Measurements from ENCODE around the gene KLHL26. TPM values are rescaled to one million over a fixed set of nuclear protein-coding genes. Genes with fewer than 3 reads are reported as not detected.

The KLHL26 gene
- total RNA-seq, 1 experiment from 2014 or later: 8.4 TPM

DNA sequence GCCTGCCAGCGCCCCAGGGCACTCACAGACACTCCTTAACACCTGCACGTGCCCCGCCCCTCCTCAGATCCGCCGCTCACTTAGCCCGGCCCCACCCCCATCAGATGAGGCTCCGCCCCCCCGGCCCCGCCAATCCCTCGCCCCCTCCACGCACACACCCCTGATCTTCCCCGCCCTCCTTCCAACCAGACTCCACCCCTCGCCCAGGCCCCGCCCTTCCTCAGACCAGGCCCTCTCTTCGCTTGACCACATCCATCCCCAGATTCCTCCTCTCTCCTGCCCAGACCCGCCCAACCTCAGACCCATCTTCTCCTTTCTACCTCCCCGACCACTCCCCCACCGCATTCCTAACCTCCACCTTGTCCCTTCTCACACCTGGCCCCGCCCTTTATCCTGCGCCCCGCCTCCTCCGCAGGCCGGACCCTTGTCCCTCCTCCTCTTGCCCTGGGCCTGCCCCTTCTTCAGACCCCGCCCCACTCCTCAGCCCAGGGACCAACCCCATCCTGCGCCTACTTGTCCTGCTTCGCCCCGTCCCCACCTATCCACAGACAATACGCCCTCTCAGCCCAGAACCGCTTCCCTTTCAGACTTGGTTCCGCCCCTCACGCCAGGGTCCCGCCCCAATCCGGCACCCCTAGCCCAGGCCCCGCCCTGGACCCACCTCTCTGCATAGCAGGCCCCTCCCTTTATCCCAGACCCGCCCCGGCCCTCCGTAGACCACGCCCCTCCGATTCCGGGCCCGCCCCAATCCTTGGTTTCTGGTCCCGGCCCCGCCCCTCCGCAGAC, 452 bp upstream of the KLHL26 start:
- H3K27me3 ChIP-seq (ENCODE audit: low read length): no peaks in the 10 kb centered on the region
- BruUV-seq (replicated peaks): no TSS peak
- DNase-seq (peak; percentile 94), ATAC-seq (peak; percentile 90)
- peaks cover 12% of the 10 kb centered on the region for H3K4me1 ChIP-seq (ENCODE audit: insufficient read depth, low read length)
- H3K9me2 ChIP-seq (replicated peaks; ENCODE audit: low read length): no peaks in the 10 kb centered on the region
- no peaks in the 10 kb centered on the region for H3F3A ChIP-seq (ENCODE audit: low read length, unreplicated experiment)
- H4K20me1 ChIP-seq (ENCODE audit: low read length): 0 out of 2 replicates have a peak, but pooled peaks cover 3% of the 10 kb centered on the region
- no peaks in the 10 kb centered on the region for H3K36me3 ChIP-seq (ENCODE audit: low read depth, low read length)
- H3K9ac ChIP-seq (ENCODE audit: low read length): peak overlapping the region; percentile 84; the same call in 1 of the 2 replicates
- peak overlapping the region; percentile 79 for H3K4me3 ChIP-seq (ENCODE audit: low read length)
- H3K4me2 ChIP-seq (ENCODE audit: low read length): peak overlapping the region; percentile 72
- no peaks in the 10 kb centered on the region for H3K9me3 ChIP-seq (ENCODE audit: low read length)
- no peak overlapping the region for H3K27ac ChIP-seq (ENCODE audit: low read length)
- ChIA-PET POLR2A (ENCODE audit: unreplicated experiment) (no interaction called here), CTCF (no interaction called here)
- H3K79me2 ChIP-seq (ENCODE audit: low read length): peaks cover 37% of the 10 kb centered on the region
- TF ChIP-seq EZH2phosphoT487 (IDR thresholded peaks at IDR 0.05; ENCODE audit: borderline replicate concordance, low read length): no peak
- no peak for TF ChIP-seq EZH2 (IDR thresholded peaks at IDR 0.05; ENCODE audit: low read length, unreplicated experiment)
- TF ChIP-seq, protein P1, sequence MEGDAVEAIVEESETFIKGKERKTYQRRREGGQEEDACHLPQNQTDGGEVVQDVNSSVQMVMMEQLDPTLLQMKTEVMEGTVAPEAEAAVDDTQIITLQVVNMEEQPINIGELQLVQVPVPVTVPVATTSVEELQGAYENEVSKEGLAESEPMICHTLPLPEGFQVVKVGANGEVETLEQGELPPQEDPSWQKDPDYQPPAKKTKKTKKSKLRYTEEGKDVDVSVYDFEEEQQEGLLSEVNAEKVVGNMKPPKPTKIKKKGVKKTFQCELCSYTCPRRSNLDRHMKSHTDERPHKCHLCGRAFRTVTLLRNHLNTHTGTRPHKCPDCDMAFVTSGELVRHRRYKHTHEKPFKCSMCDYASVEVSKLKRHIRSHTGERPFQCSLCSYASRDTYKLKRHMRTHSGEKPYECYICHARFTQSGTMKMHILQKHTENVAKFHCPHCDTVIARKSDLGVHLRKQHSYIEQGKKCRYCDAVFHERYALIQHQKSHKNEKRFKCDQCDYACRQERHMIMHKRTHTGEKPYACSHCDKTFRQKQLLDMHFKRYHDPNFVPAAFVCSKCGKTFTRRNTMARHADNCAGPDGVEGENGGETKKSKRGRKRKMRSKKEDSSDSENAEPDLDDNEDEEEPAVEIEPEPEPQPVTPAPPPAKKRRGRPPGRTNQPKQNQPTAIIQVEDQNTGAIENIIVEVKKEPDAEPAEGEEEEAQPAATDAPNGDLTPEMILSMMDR (conservative IDR thresholded peaks at IDR 0.05; ENCODE audit: low read depth, low read length): no peak
- intact Hi-C loops (cut with micrococcal nuclease): loop anchor here (5.0 kb wide), 1 partner anchor 114 kb away; the partner anchor contains the start of gene ELL
- peak overlapping the region; percentile 81 for H2AFZ ChIP-seq (ENCODE audit: low read length)

DNA sequence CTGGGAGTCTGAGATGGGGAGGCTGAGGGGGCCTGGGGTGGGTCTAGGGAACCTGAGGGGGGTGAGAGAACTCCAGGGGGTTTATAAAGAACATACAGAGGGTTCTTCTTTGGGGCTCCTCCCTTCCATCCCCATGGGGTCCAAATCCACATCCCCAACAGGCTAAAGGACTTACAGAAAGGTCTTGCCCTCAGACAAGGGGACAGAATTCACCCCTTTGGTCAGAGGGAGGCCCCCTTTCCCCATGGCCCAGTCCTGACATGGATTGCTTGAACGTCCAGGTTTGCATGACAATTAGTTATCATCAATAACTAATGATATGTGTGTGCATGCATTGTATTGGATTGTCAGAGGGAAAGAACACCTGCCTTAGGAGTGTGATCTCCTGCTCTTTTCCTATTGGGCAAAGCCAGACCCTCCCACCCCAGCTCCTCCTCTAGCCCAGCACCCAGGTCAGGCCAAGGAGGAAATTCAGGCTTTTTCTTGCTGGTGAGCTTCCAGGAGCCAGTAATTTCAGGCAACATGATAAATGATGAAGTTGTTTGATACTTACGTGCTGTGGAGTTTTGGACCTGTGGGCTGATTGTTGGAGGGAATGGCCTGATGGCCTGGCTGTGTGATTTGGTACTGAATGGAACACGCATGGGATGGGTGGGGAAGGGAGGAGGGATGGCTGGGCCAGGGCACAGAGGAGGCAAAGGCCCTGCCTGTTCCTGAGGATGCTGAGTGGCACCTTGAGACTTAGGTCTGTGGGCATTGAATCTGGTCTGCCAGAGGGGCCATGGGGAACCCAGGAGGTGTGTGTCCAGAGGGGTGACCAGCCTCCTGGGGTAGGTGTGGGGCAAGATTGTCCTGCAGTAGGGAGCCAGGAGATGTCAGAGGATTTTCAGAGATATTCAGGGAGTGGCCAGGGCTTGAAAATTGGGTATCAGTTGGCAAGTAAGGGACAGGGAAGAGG, 1.1 kb downstream of the KLHL26 start:
- Histone ChIP-seq H3K27me3 (ENCODE audit: low read length) (no peaks in the 10 kb centered on the region), H2AFZ (ENCODE audit: low read length) (no peak overlapping the region), H3K9me2 (replicated peaks; ENCODE audit: low read length) (no peaks in the 10 kb centered on the region), H3K4me3 (ENCODE audit: low read length) (peak overlapping the region; percentile 79), H3K36me3 (ENCODE audit: low read depth, low read length) (no peaks in the 10 kb centered on the region), H3K4me1 (ENCODE audit: insufficient read depth, low read length) (peaks cover 12% of the 10 kb centered on the region), H3F3A (ENCODE audit: low read length, unreplicated experiment) (no peaks in the 10 kb centered on the region), H3K9me3 (ENCODE audit: low read length) (no peaks in the 10 kb centered on the region), H3K27ac (ENCODE audit: low read length) (no peak overlapping the region), H3K79me2 (ENCODE audit: low read length) (peaks cover 41% of the 10 kb centered on the region), H3K4me2 (ENCODE audit: low read length) (peak overlapping the region; percentile 99), H3K9ac (ENCODE audit: low read length) (peak overlapping the region; percentile 84), H4K20me1 (ENCODE audit: low read length) (0 out of 2 replicates have a peak, but pooled peaks cover 3% of the 10 kb centered on the region)
- POLR2A ChIA-PET (ENCODE audit: unreplicated experiment): interaction anchor here (0.6 kb wide), 1 partner anchor 142 kb away, joined by 3 read pairs; no protein-coding TSS in a partner anchor
- CTCF ChIA-PET: no interaction called here
- ATAC-seq (no peak), DNase-seq (peak; percentile 44)
- intact Hi-C loops (cut with micrococcal nuclease): loop anchor here (5.0 kb wide), 1 partner anchor 116 kb away; the partner anchor contains the start of gene ELL
- TF ChIP-seq EZH2 (IDR thresholded peaks at IDR 0.05; ENCODE audit: low read length, unreplicated experiment) (no peak), EZH2phosphoT487 (IDR thresholded peaks at IDR 0.05; ENCODE audit: borderline replicate concordance, low read length) (no peak)
- TF ChIP-seq, protein P1 (conservative IDR thresholded peaks at IDR 0.05; ENCODE audit: low read depth, low read length): no peak
- TSS peak; percentile 44 for BruUV-seq (replicated peaks)
